HepG2 (cell line): Measurements from ENCODE around the gene ADCY7. TPM values are rescaled to one million over a fixed set of nuclear protein-coding genes. Genes with fewer than 3 reads are reported as not detected.
A peak's percentile ranks its signal among the peaks of the same experiment; 100 is the strongest.

Experiments
- ATAC-seq: fragments of 200-7000 bp; cut with Tn5 transposase; 3 replicates; pipeline ENCODE4 v1.9.1; 2020; ENCODE audit warnings: mild to moderate bottlenecking, moderate library complexity
- BruUV-seq: library from RNA; stranded (reverse); fragments of 400-500 nt; replicated peaks from 2 replicates; lab custom pipeline; 2021; lab: Mats Ljungman, UMichigan
- CTCF ChIA-PET: fragments of 300-600 bp; formaldehyde crosslinking; extraction: SDS; loops from one replicate; lab custom pipeline; 2021; ENCODE audit warnings: low total read pairs, inconsistent platforms, low intra/inter-chr PET ratio; lab: Yijun Ruan, JAX
- POLR2A ChIA-PET: fragments of 350-600 bp; sonication (Branson Sonifier 250); formaldehyde crosslinking; loops from one replicate; lab custom pipeline; 2020; ENCODE audit warnings: antibody characterized with exemption, inconsistent platforms; lab: Yijun Ruan, JAX
- DNase-seq: peaks from one replicate; pipeline ENCODE4 v3.0.0-alpha.2; 2015; ENCODE audit warnings: low spot score
- FAIRE-seq: peaks from 3 replicates; lab custom pipeline; 2011; peaks lifted over from hg19 to GRCh38; lab: Jason Lieb, UNC
- H2AFZ ChIP-seq: one replicate; pipeline ENCODE4 v1.6.1; 2011; ENCODE audit warnings: low read length, inconsistent platforms
- H3K27ac ChIP-seq: fragments of 300-600 bp; 3 replicates; pipeline ENCODE4 v1.8.0; 2011; ENCODE audit warnings: mixed run types, mild to moderate bottlenecking, mixed read lengths, low read length, inconsistent platforms; ENCODE audit not compliant: insufficient read depth; ENCODE audit errors: extremely low read length
- H3K27me3 ChIP-seq, 2 experiments: fragments of 200-600 bp in 1 of 2; 2 replicates in 1 of 2; 3 replicates in 1 of 2; pipeline versions ENCODE4 v1.6.0 to v1.8.0; 2011; ENCODE audit warnings: low read length in 2 of 2, mild to moderate bottlenecking in 2 of 2, moderate library complexity in 2 of 2, inconsistent platforms in 1 of 2; ENCODE audit not compliant: insufficient read depth in 2 of 2, control insufficient read depth in 1 of 2
- H3K36me3 ChIP-seq, 2 experiments: fragments of 200-600 bp in 1 of 2; replicated peaks in 1 of 2; 2 replicates in 1 of 2; 3 replicates in 1 of 2; pipeline versions ENCODE4 v1.5.1 to v1.8.0; 2011; ENCODE audit warnings: low read length in 2 of 2, inconsistent platforms in 1 of 2; ENCODE audit not compliant: insufficient read depth in 2 of 2, control insufficient read depth in 1 of 2
- H3K4me1 ChIP-seq: 2 replicates; pipeline ENCODE4 v1.5.1; 2012; ENCODE audit warnings: low read length, inconsistent platforms; ENCODE audit not compliant: insufficient read depth
- H3K4me2 ChIP-seq: 2 replicates; pipeline ENCODE4 v1.6.0; 2011; ENCODE audit warnings: low read depth, low read length, inconsistent platforms
- H3K4me3 ChIP-seq, 3 experiments: fragments of 200-600 bp in 1 of 3; sonication (generic), shearing (Covaris generic) in 1 of 3; replicated peaks in 1 of 3; 2 replicates each; pipeline ENCODE4 v1.5.1; 2011 to 2016; ENCODE audit warnings: low read length in 3 of 3, inconsistent platforms in 2 of 3, low read depth in 2 of 3, mild to moderate bottlenecking in 2 of 3, control low read depth in 1 of 3, mixed read lengths in 1 of 3; ENCODE audit not compliant: insufficient read depth in 1 of 3
- H3K79me2 ChIP-seq: one replicate; pipeline ENCODE4 v1.6.1; 2011; ENCODE audit warnings: low read length, inconsistent platforms; ENCODE audit not compliant: insufficient read depth
- H3K9ac ChIP-seq: 2 replicates; pipeline ENCODE4 v1.6.0; 2011; ENCODE audit warnings: mild to moderate bottlenecking, low read depth, low read length, inconsistent platforms; ENCODE audit not compliant: insufficient read depth
- H3K9me3 ChIP-seq: 2 replicates; pipeline ENCODE4 v1.5.1; 2012; ENCODE audit warnings: mild to moderate bottlenecking, low read length
- H4K20me1 ChIP-seq: 2 replicates; pipeline ENCODE4 v1.6.0; 2011; ENCODE audit warnings: inconsistent platforms, mild to moderate bottlenecking, low read length, moderate library complexity; ENCODE audit not compliant: insufficient read depth
- GABPA ChIP-seq, 2 experiments: IDR thresholded peaks; 2 replicates each; pipeline ENCODE4 v1.6.1; 2011 to 2016; ENCODE audit warnings: low read depth in 2 of 2, low read length in 1 of 2, missing biosample characterization in 1 of 2, missing genetic modification characterization in 1 of 2
- GFI1 ChIP-seq: sonication (generic); formaldehyde crosslinking; IDR thresholded peaks from 2 replicates; pipeline ENCODE4 v1.5.0; 2020; ENCODE audit warnings: missing genetic modification reagents, mild to moderate bottlenecking, borderline replicate concordance
- HHEX ChIP-seq: IDR thresholded peaks from 2 replicates; pipeline ENCODE4 v1.6.1; 2016; ENCODE audit warnings: control low read depth
- JDP2 ChIP-seq: sonication (generic); formaldehyde crosslinking; IDR thresholded peaks from 2 replicates; pipeline ENCODE4 v1.8.1; 2022; ENCODE audit warnings: missing genetic modification reagents, borderline replicate concordance
- KDM3A ChIP-seq: IDR thresholded peaks from 2 replicates; pipeline ENCODE4 v1.6.1; 2018; ENCODE audit warnings: low read depth, missing compliant biosample characterization
- KDM4B ChIP-seq: sonication (generic); formaldehyde crosslinking; IDR thresholded peaks from 2 replicates; pipeline ENCODE4 v1.4.0; 2020; ENCODE audit warnings: missing genetic modification reagents
- MBD4 ChIP-seq: IDR thresholded peaks from 2 replicates; pipeline ENCODE4 v1.6.1; 2012; ENCODE audit warnings: low read length, inconsistent platforms, borderline replicate concordance
- RXRB ChIP-seq: IDR thresholded peaks from 2 replicates; pipeline ENCODE4 v1.6.1; 2016; ENCODE audit warnings: borderline replicate concordance, missing genetic modification reagents, missing compliant biosample characterization
- ZNF264 ChIP-seq: sonication (generic); formaldehyde crosslinking; IDR thresholded peaks from 2 replicates; pipeline ENCODE4 v1.4.0; 2020; ENCODE audit warnings: missing genetic modification reagents
- WGBS: methylation state at CpG from one replicate; pipeline ENCODE4 v1.1.6; 2017; ENCODE audit warnings: low lambda C conversion rate; 5-methylcytosine and 5-hydroxymethylcytosine counted together
- in situ Hi-C: cut with HindIII; loops from 2 replicates; pipeline ENCODE4 v1.10.0; 2017; ENCODE audit warnings: low pct_unique_long_range_greater_than_20kb; ENCODE audit not compliant: extremely low pct_ligation_motif_present
- intact Hi-C: fragments of 100-400 bp; cut with micrococcal nuclease; formaldehyde crosslinking; loops from one replicate; pipeline ENCODE4 v1.10.0; 2022; ENCODE audit not compliant: unreplicated experiment
- polyA plus RNA-seq, 8 experiments: library from polyadenylated mRNA; depleted of rRNA in 3 of 8; stranded (reverse) in 7 of 8; unstranded in 1 of 8; fragments of >200 nt; fragmentation: Illumina TruSeq in 4 of 8; extraction: Trizol in 4 of 8; gene quantifications; 2 replicates each; pipeline versions ENCODE4 v1.2.1 to v1.2.3, GENCODE V29; 2011 to 2016; ENCODE audit warnings: low read depth in 4 of 8, missing spikeins in 1 of 8, mixed read lengths in 1 of 8; ENCODE audit not compliant: insufficient read depth in 1 of 8
- total RNA-seq, 5 experiments: library from RNA; depleted of rRNA; stranded (reverse); fragments of >200 nt; fragmentation: Illumina TruSeq; extraction: Trizol; gene quantifications; 2 replicates each; pipeline ENCODE4 v1.2.3, GENCODE V29; 2016; ENCODE audit warnings: low read depth in 1 of 5
- TF ChIP-seq, protein P1 (sequence below): sonication (generic); formaldehyde crosslinking; IDR thresholded peaks from 2 replicates; pipeline ENCODE4 v1.9.0; 2021; ENCODE audit warnings: missing genetic modification reagents, borderline replicate concordance
- TF ChIP-seq, protein P2 (sequence below): sonication (generic); formaldehyde crosslinking; IDR thresholded peaks from 2 replicates; pipeline ENCODE4 v1.8.0; 2022; ENCODE audit warnings: missing genetic modification reagents, mild to moderate bottlenecking, moderate library complexity, borderline replicate concordance

The ADCY7 gene
- total and polyA plus RNA-seq, 2 of the 13 experiments (the other 11 are each of a cell fraction or from before 2014, with no cell fraction given) = 2.2 to 4.3 TPM

DNA sequence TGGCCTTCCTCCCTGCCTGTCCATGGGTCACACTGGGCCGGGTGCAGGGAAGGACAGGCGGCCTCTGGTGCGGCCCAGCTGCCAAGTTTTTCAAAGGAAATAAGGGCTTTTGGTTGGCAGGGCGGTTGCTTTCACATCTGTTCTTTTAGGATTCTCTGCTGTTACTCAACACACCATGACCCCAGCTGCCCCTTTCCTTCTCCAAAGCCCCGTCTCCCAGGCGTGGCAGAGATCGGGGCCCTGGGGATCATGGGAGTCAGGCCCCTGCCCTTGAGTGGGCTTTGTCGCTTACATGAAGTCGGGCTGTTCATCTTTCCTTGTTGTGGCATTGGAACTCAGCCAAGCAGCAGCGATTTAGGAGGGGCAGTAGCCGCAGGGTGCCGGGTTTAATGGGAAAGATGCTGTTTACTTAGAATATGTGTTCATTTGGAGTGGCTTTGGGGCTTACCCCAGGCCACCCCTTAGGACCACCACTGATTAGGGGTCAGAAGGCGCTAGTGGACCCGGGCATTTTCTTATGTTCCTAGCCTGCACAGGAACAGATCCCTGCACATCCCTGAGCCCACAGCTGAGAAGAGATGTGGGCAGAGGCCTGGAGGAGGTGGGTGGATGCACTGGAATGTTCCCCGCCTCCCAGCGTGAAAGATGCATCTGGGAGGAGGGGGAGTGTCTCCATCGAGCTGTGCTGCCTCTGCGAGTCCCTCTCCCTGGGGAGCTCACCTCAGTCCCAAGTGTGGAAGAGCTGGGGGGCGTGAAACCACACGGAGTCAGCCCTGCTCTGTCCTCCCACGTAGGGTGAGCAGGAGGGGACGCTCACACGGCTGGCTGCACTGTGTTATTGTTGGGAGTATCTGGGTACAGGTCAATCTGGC, 6.8 kb upstream of the ADCY7 start:
- Histone ChIP-seq H3K9me3 (no peaks in the 10 kb centered on the region), H3K4me2 (peak overlapping the region; percentile 65), H2AFZ (no peak overlapping the region), H3K4me3 (peak overlapping the region in 2 of 3 experiments; percentile 20 to 24; a peak in 2 of 6 replicates), H4K20me1 (no peaks in the 10 kb centered on the region), H3K36me3 (no peaks in the 10 kb centered on the region), H3K27ac (no peak overlapping the region), H3K27me3 (peaks cover 6 to 37% of the 10 kb centered on the region in 2 experiments; a peak in 4 of 5 replicates), H3K9ac (no peak overlapping the region), H3K4me1 (peaks cover 56% of the 10 kb centered on the region), H3K79me2 (no peaks in the 10 kb centered on the region)
- in situ Hi-C loops = loop anchor here (10.0 kb wide), 1 partner anchor 405 kb away; no protein-coding TSS in a partner anchor
- no peak for FAIRE-seq
- BruUV-seq = no TSS peak
- CTCF ChIA-PET = no interaction called here
- ATAC-seq = peak; percentile 32
- intact Hi-C loops = loop anchor here (5.0 kb wide), 1 partner anchor 43 kb away; no protein-coding TSS in a partner anchor
- no peak for DNase-seq
- 8% methylated on average over 22 of the region's 23 CpGs for WGBS
- POLR2A ChIA-PET = no interaction called here
- TF ChIP-seq RXRB (CRISPR knock-in tag) (peak; percentile 72), GABPA (IDR thresholded peaks at IDR 0.05; ENCODE audit: low read depth, low read length) (no peak), GABPA (CRISPR knock-in tag; IDR thresholded peaks at IDR 0.05; ENCODE audit: low read depth) (no peak), MBD4 (no peak), JDP2 (CRISPR knock-in tag) (no peak), KDM4B (CRISPR knock-in tag) (no peak), KDM3A (CRISPR knock-in tag) (no peak), GFI1 (CRISPR knock-in tag) (no peak), HHEX (CRISPR knock-in tag) (no peak), ZNF264 (CRISPR knock-in tag) (no peak)
- TF ChIP-seq, protein P1, sequence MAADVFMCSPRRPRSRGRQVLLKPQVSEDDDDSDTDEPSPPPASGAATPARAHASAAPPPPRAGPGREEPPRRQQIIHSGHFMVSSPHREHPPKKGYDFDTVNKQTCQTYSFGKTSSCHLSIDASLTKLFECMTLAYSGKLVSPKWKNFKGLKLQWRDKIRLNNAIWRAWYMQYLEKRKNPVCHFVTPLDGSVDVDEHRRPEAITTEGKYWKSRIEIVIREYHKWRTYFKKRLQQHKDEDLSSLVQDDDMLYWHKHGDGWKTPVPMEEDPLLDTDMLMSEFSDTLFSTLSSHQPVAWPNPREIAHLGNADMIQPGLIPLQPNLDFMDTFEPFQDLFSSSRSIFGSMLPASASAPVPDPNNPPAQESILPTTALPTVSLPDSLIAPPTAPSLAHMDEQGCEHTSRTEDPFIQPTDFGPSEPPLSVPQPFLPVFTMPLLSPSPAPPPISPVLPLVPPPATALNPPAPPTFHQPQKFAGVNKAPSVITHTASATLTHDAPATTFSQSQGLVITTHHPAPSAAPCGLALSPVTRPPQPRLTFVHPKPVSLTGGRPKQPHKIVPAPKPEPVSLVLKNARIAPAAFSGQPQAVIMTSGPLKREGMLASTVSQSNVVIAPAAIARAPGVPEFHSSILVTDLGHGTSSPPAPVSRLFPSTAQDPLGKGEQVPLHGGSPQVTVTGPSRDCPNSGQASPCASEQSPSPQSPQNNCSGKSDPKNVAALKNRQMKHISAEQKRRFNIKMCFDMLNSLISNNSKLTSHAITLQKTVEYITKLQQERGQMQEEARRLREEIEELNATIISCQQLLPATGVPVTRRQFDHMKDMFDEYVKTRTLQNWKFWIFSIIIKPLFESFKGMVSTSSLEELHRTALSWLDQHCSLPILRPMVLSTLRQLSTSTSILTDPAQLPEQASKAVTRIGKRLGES (CRISPR knock-in tag) = no peak
- TF ChIP-seq, protein P2, sequence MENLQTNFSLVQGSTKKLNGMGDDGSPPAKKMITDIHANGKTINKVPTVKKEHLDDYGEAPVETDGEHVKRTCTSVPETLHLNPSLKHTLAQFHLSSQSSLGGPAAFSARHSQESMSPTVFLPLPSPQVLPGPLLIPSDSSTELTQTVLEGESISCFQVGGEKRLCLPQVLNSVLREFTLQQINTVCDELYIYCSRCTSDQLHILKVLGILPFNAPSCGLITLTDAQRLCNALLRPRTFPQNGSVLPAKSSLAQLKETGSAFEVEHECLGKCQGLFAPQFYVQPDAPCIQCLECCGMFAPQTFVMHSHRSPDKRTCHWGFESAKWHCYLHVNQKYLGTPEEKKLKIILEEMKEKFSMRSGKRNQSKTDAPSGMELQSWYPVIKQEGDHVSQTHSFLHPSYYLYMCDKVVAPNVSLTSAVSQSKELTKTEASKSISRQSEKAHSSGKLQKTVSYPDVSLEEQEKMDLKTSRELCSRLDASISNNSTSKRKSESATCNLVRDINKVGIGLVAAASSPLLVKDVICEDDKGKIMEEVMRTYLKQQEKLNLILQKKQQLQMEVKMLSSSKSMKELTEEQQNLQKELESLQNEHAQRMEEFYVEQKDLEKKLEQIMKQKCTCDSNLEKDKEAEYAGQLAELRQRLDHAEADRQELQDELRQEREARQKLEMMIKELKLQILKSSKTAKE (CRISPR knock-in tag) = no peak
